Amygdala (tissue), 56 donors: ENCODE measurements around the gene RFX4.

Experiments
- DNase-seq, 56 donors: peaks; one replicate each; lab custom pipeline; 2025; lab: John Stamatoyannopoulos, UW

Gene RFX4

DNA sequence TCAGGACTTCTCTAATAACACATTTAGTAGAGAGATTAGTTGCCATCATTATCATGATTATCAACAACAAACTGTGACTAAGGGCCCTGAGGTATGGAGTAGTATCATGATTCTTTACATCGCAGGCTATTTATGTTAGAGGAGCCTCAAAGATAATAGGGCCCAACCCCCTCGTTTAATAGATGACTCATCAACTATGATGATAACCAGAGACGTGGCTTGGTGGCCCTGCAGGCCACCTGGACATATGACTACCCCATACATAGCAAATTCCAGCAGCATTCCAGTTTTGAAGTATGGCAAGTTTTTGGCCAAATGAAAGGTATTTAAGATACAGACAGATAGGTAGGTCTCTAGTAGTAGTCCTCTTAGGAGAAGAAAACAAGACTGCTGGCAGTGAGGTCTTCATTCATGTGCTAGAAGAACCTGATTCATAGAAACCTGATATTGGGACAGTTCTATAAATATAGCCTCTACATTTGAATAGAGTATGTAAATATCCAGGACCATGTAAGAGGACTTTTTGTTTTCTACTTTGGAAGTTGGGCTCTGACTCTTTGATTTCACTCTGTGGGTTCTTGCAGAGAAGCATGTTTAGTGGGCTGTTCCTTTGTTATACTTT is 197.3 kb downstream of the RFX4 start:
- DNase-seq = no peak

DNA sequence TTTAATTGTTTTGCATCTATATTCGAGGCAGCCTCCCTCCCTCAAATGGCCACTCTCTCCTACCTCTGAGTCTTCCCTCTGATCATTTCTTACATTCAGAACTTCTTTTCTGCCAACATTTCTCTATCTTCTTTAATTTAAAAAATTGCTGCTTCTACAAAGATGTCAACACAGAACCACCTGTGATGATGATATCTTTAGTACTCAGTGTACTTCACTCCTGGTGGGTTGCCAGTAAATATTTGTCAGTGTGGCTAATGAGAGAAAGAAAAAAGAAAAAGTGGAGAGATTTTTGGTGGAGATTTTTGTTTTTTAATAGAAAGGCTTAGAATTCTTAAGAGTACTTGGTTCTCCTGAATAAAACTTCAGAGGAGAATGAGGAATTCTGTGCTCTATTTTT is 199.8 kb downstream of the RFX4 start:
- DNase-seq = no peak

DNA sequence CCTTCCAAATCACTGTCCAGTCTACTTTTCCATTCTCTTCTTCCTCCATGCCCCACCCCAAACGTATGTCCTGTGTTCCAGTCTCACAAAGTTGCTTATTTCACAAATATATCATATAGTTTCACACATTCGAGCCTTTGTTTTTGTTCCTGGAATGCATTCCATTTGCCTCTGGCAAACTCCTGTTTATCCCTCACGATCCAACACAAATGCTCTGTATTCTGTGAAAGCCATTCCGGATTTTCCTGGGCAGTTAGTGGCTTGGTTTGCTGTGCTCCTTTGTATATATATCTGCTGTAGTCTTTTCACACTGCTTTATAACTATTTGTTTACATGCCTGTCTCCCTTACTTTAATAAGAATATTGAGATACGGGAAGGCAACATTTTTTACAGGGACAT is 200.7 kb downstream of the RFX4 start:
- no peak for DNase-seq

GRCh38 chr12:106790020-106790419 is 207.2 kb downstream of the RFX4 start:
- DNase-seq = no peak

- no peak for DNase-seq
Measured at GRCh38 chr12:106791531-106791930, 208.7 kb downstream of the RFX4 start.

DNA sequence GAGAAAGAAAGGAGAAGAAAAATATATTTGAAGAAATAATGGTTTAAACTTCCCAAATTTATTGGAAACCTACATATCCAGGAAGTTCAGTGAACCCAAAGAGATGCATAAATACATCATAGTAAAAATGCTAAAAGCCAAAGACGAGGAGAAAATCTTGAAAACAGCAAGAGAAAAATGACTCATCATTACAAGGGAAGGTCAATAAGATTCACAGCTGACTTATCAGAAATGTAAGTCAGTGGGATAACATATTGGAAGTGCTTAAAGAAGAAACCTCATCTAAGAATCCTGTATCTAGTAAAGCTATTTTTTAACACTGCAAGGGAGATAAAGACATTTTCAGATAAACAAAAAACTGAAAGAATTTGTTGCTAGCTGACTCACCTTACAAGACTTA is 211.6 kb downstream of the RFX4 start:
- DNase-seq = no peak

DNA sequence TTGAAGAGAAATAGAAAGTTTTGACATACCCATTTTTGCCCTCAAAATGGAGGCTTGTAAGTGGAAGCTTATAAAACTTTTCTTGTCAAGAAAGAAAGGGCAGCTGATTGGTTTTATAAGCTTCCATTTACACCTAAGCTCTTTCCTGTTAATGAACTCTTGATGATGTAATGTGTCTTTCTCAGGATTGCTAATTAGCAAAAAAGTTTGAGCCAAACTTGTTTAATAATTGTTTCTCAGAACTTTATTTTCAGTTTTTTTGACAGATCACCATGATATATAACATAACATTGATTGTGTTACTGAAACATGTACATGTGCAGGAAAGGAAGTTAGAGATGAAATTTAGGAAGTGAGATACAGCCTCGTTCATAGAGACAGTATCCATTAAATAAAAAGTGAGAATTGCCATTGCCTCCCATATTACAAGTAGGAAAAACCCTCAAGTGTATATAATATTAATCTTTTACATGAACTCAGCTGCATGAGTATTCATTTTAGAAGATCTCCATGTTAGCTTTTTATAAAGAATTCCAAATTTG is 218.4 kb downstream of the RFX4 start:
- no peak for DNase-seq

DNA sequence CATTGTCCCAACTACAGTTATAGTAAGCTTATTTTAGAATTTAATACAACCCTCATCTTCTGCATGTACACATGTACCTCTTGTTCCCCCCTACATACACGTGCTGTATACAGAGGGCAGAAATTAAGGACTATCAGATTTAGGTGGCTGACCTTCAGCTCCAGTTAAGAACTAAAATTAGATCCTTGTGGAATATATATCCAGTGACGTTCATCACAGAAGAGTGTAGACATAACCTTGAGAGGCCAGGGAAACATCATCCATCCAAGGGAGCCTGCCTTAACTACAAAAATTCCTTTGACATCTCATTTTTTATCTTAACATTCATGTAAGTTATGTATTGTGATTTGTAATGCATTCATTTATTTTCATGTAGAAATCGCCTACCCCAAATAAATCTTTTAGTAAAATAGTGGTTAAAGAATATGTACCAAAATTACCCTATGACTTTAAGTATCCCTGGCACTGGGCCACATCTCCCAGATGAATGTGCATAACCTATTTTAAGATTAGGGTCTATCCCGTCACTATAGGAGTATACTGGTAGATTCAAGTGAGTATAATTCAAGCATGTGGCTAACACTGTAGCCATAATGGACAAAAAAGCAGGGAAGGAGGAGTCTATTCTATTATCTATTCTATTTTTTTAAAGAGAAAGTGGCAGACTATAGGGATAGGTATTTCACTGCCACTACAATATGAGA is 219.2 kb downstream of the RFX4 start:
- DNase-seq = no peak

- DNase-seq = no peak
Measured at GRCh38 chr12:106804668-106805067, 221.9 kb downstream of the RFX4 start.
